ENCODE results near the gene ATP6V0D1.

The ATP6V0D1 gene

DNA sequence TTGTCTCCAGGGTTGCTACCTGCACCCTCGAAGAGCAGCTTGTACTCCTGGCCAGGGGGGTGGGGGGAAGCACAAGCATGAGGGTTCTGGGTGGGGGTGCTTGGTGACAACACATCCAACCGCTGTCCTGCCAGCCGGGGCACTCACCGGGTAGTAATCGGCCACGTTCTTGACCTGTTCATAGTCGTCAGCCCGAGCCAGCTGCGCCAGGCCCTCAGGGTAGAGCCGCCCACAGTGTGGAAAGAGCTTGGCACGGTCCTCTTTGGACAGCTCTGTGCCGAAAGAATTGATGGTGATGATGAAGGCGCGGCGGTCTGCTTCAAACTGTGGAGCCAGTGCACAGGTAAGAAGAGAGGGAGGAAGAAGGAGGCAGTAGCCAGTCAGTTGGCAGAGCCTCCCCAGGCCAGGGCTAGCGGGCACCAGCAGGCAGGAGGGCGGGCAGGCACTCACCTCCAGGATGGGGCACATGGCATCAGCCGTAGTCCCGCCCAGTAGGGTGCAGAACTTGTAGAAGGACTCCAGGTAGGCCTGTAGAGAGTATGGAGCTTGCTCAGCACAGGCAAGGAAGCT, 42.0 kb downstream of the ATP6V0D1 start:
- CTCF ChIA-PET: interaction anchor here (1.2 to 2.6 kb wide), 3 partner anchors 9 to 32 kb away, joined by 3 to 13 read pairs (median 7); no protein-coding TSS in a partner anchor
- TF ChIP-seq, protein P1, sequence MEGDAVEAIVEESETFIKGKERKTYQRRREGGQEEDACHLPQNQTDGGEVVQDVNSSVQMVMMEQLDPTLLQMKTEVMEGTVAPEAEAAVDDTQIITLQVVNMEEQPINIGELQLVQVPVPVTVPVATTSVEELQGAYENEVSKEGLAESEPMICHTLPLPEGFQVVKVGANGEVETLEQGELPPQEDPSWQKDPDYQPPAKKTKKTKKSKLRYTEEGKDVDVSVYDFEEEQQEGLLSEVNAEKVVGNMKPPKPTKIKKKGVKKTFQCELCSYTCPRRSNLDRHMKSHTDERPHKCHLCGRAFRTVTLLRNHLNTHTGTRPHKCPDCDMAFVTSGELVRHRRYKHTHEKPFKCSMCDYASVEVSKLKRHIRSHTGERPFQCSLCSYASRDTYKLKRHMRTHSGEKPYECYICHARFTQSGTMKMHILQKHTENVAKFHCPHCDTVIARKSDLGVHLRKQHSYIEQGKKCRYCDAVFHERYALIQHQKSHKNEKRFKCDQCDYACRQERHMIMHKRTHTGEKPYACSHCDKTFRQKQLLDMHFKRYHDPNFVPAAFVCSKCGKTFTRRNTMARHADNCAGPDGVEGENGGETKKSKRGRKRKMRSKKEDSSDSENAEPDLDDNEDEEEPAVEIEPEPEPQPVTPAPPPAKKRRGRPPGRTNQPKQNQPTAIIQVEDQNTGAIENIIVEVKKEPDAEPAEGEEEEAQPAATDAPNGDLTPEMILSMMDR (IDR thresholded peaks at IDR 0.05; ENCODE audit: control extremely low read depth, extremely low read depth, low read depth, missing control alignments): no peak
- POLR2A ChIA-PET: no interaction called here
- DNase-seq (ENCODE audit: extremely low spot score): no peak

DNA sequence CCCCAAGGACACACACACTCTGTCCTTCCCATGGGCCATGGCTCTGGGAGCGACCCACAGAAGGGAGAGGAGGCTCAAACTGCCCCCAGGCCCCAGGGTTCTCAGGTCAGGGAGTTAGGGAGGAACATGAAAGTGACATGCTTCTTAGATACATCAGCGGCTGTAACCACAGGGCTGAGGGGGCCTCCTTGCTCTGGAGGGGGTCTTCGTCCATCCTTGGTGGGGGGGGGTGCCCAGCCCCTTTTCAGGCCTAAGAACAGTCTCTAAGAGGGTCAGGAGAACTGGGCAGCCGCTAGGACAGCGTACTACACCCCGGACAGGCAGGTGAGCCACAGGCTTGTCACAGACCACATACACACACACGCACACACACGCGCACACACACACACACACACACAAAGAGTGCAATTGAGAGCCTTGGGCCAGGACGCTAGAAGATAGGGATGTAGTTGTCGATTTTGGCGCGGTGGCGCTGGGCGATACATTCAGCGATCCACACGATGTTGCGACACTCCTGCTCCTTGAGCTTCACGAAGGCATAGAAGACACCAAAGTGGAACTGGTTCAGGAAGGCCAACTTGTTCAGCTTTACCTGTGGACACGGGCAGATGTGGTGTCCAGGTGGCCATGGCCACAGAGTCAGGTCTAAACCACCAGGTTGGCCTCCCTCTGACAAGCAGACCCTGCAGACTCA, 42.7 kb downstream of the ATP6V0D1 start:
- ChIA-PET CTCF (interaction anchor here (1.2 to 2.6 kb wide), 4 partner anchors 9 to 32 kb away, joined by 3 to 13 read pairs (median 6); no protein-coding TSS in a partner anchor), POLR2A (no interaction called here)
- TF ChIP-seq, protein P1 (IDR thresholded peaks at IDR 0.05; ENCODE audit: control extremely low read depth, extremely low read depth, low read depth, missing control alignments): no peak
- no peak for DNase-seq (ENCODE audit: extremely low spot score)

DNA sequence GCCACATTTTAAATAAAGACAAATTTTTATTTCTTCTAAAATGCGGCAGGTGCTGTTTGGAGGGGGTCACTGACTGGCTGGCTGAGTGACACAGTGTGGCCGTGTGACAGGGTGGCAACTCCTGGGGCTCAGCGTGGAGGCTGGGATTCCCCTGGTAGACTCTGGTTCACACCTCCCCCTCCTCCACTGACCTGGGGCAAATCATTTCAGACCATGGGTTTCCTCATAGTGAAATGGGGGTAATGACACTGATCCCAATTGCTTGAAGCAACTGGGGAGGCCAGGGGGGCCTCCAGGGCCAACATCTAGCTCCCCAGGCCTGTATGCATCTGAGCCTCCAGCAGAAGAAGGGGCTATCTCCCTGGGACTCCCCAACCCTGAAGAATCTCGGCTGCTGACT, 43.4 kb downstream of the ATP6V0D1 start:
- no peak for DNase-seq (ENCODE audit: extremely low spot score)
- POLR2A ChIA-PET: no interaction called here
- TF ChIP-seq, protein P1 (IDR thresholded peaks at IDR 0.05; ENCODE audit: control extremely low read depth, extremely low read depth, low read depth, missing control alignments): no peak
- CTCF ChIA-PET: interaction anchor here (1.5 to 2.6 kb wide), 2 partner anchors 9 to 31 kb away, joined by 4 to 13 read pairs; no protein-coding TSS in a partner anchor

DNA sequence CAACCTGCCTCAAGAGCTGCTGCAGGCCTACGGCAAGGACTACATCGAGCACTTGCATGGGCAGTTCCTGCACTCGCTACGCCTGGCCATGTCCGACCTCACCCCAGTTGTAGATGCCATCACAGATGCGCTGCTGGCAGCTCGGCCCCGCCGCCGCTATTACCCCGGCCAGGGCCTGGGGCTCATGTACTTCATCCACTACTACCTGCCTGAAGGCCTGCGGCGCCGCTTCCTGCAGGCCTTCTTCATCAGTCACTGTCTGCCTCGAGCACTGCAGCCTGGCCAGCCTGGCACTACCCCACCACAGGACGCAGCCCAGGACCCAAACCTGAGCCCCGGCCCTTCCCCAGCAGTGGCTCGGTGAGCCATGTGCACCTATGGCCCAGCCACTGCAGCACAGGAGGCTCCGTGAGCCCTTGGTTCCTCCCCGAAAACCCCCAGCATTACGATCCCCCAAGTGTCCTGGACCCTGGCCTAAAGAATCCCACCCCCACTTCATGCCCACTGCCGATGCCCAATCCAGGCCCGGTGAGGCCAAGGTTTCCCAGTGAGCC, 44.2 kb downstream of the ATP6V0D1 start:
- ChIA-PET CTCF (interaction anchor here (1.4 kb wide), 2 partner anchors 9 to 20 kb away, joined by 3 to 9 read pairs; partner anchors contain the start of gene ZDHHC1), POLR2A (interaction anchor here (0.5 kb wide), 1 partner anchor 11 kb away, joined by 3 read pairs; no protein-coding TSS in a partner anchor)
- TF ChIP-seq, protein P1 (IDR thresholded peaks at IDR 0.05; ENCODE audit: control extremely low read depth, extremely low read depth, low read depth, missing control alignments): no peak
- no peak for DNase-seq (ENCODE audit: extremely low spot score)

DNA sequence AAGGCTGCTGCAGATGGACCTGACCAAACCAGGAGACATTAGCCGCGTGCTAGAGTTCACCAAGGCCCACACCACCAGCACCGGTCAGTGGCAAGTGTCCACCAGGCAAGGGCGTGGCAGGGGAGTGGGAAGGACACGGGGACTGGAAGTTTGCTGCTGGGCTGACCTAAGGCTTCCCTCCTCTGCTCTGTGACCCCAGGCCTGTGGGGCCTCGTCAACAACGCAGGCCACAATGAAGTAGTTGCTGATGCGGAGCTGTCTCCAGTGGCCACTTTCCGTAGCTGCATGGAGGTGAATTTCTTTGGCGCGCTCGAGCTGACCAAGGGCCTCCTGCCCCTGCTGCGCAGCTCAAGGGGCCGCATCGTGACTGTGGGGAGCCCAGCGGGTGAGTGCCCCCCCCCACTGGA, 45.2 kb downstream of the ATP6V0D1 start:
- TF ChIP-seq, protein P1 (IDR thresholded peaks at IDR 0.05; ENCODE audit: control extremely low read depth, extremely low read depth, low read depth, missing control alignments): no peak
- ChIA-PET CTCF (interaction anchor here (1.0 to 2.1 kb wide), 6 partner anchors 8 to 175 kb away, joined by 3 to 16 read pairs (median 3); partner anchors contain the start of gene ZDHHC1), POLR2A (interaction anchor here (0.6 kb wide), 1 partner anchor 242 kb away, joined by 5 read pairs; no protein-coding TSS in a partner anchor)
- DNase-seq (ENCODE audit: extremely low spot score): no peak

DNA sequence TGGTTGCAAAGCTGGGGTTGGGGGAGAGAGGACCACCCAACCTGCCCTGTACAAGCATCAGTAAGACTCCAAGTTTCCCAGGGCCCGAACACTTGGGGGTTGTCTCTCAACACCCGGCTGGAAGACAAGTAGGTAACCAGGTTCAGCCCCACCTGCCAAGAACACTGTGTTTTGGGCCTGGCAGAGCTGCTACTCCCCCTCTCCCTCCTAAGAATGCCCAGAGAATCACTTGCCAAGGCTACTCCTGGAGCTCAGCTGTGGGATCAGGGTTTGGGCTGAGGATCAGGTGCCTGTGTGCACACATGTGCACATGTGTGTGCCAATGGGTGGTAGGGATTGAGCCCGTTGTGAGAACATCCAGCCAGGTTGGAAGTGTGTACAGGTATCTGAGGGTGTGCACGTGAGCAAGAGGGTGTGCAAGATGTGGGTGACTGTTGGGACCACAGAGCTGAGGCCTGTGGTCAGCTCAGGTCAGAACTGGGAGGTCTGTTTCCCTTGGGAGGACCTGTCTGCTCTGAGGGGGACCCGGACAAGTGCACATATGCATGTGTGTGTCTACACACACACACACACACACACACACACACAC, 47.7 kb downstream of the ATP6V0D1 start:
- CTCF ChIA-PET: interaction anchor here (0.9 to 1.8 kb wide), 3 partner anchors 10 to 31 kb away, joined by 3 to 6 read pairs (median 4); no protein-coding TSS in a partner anchor
- TF ChIP-seq, protein P1 (IDR thresholded peaks at IDR 0.05; ENCODE audit: control extremely low read depth, extremely low read depth, low read depth, missing control alignments): no peak
- POLR2A ChIA-PET: no interaction called here
- no peak for DNase-seq (ENCODE audit: extremely low spot score)
